ENCODE data around the gene HDGFL2. TPM values are rescaled to one million over a fixed set of nuclear protein-coding genes. Genes with fewer than 3 reads are reported as not detected.

The HDGFL2 gene
- total RNA-seq, 1 donor from 2014 or later, result 27.8 TPM

- DNase-seq (peak; percentile 35), ATAC-seq (ENCODE audit: poor library complexity) (no peak)
- intact Hi-C loops (cut with DNase I), result no loop called here
Measured at GRCh38 chr19:4505570-4506448, 33.7 kb downstream of the HDGFL2 start.

- ATAC-seq (ENCODE audit: poor library complexity) (no peak), DNase-seq (peak; percentile 30)
- intact Hi-C loops (cut with DNase I), result no loop called here
Measured at GRCh38 chr19:4506449-4507149, 34.5 kb downstream of the HDGFL2 start.

DNA sequence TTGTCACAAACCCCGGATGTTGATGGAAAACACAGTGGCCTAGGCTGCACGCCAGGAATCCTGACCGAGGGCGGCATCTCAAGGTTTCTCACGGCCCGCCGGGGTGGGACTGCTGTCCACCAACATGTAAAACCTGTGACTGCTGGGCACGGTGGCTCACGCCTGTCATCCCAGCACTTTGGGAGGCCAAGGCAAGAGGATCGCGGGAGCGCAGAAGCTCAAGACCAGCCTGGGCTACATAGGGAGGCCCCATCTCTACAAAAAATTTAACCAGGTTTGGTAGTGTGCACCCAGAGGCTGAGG is 35.0 kb downstream of the HDGFL2 start:
- DNase-seq (peak; percentile 36), ATAC-seq (ENCODE audit: poor library complexity) (no peak)
- intact Hi-C loops (cut with DNase I), result no loop called here

DNA sequence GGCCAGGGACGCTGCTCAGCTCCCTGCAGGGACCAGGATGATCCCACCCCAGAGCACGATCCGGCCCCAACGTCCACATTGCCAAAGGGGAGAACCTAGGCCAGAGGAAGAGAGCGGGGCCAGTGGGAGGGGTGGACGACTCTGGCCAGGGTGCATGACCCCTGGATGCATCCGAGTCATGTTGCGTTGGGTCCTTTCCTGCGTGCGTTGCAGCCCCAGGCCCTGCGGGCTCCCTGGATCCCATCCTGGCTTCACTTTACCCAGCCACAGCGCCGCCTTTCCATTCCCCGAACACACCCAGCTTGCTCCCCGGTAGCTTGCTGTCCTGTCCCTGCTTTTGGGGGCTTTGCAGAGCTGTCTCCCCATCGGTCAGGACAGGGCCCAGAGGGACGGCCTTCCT is 35.7 kb downstream of the HDGFL2 start:
- ATAC-seq (ENCODE audit: poor library complexity) (no peak), DNase-seq (peak; percentile 35)
- intact Hi-C loops (cut with DNase I), result no loop called here

DNA sequence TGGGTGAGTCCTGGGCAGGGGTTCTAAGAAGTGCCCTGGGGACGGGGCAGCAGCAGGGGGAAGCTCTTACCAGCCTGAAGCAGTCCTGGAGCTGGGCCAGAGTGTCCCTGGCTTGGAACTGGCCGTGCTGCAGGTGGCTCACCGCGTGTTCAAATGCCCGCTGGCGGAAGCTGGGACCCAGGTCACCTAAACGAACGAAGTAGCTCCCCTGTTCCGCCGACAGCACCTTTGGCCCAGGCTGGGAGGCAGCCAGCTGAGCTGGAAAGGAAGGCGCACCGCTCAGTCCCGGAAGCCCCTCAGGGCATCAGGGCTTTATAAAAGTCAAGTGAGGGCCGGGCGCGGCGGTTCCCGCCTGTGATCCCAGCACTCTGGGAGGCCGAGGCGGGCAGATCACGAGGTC is 36.6 kb downstream of the HDGFL2 start:
- intact Hi-C loops (cut with DNase I), result no loop called here
- peak; percentile 55 for DNase-seq
- no peak for ATAC-seq (ENCODE audit: poor library complexity)

- intact Hi-C loops (cut with DNase I), result no loop called here
- DNase-seq, result peak; percentile 33
Measured at GRCh38 chr19:4510435-4511255, 38.5 kb downstream of the HDGFL2 start.

GRCh38 chr19:4511300-4512054 is 39.4 kb downstream of the HDGFL2 start:
- DNase-seq (no peak), ATAC-seq (ENCODE audit: poor library complexity) (peak; percentile 17)
- intact Hi-C loops (cut with DNase I), result no loop called here

More at GRCh38 chr19:4510435-4511255, 38.5 kb downstream of the HDGFL2 start:
- ATAC-seq (ENCODE audit: poor library complexity), result peak; percentile 8

DNA sequence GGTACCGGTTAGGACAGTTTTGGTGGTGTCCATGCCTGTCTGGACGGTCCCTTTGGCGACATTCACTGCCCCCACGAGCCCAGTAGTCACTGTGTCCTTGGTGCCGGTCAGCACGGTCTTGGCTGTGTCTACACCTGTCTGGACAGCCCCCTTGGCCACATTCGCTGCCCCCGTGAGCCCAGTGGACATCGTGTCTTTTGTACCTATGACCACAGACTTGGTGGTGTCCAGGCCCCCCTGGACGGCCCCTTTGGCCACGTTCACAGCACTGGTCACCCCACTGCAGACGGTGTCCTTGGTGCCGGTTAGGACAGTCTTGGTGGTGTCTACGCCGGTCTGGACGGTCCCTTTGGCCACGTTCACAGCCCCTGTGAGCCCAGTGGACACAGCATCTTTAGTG is 40.0 kb downstream of the HDGFL2 start:
- ATAC-seq (ENCODE audit: poor library complexity), result peak; percentile 2
- no peak for DNase-seq
- intact Hi-C loops (cut with DNase I), result no loop called here

DNA sequence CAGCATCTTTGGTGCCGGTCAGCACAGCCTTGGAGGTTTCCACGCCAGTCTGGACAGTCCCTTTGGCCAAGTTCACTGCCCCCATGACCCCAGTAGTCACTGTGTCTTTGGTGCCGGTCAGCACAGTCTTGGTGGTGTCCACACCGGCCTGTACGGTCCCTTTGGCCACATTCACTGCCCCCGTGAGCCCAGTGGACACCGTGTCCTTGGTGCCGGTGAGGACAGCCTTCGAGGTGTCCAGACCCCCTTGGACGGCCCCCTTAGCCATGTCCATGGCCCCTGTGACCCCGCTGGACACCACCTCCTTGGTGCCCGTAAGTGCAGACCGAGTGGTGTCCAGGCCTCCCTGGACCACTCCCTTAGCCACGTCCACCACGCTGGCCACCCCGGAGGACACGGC is 41.2 kb downstream of the HDGFL2 start:
- intact Hi-C loops (cut with DNase I), result no loop called here
- DNase-seq (no peak), ATAC-seq (ENCODE audit: poor library complexity) (no peak)

- intact Hi-C loops (cut with DNase I), result no loop called here
- ATAC-seq (ENCODE audit: poor library complexity) (no peak), DNase-seq (no peak)
Measured at GRCh38 chr19:4515732-4516131, 43.6 kb downstream of the HDGFL2 start.

- intact Hi-C loops (cut with DNase I), result no loop called here
- ATAC-seq (ENCODE audit: poor library complexity) (peak; percentile 8), DNase-seq (no peak)
Measured at GRCh38 chr19:4516199-4516938, 44.3 kb downstream of the HDGFL2 start.

DNA sequence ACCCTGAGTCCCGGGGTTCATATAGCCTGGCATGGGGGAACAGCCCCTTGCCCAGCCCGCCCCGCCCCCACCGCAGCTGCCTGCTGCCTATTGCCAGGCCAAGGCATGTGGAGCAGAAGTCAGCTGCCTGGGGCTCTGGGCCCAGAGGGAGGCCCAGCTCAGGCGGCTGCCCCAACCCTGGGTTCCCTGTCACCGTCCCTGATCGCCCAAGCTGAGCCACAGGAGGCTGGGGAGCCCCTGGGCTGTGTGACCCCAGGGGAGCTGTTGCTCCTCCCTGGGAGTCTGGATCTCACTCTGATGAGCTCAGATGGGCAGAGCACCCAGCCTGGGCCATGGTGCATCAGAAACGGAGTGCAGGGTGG is 44.8 kb downstream of the HDGFL2 start:
- intact Hi-C loops (cut with DNase I), result no loop called here
- ATAC-seq (ENCODE audit: poor library complexity) (peak; percentile 42), DNase-seq (no peak)

GRCh38 chr19:4517451-4518057 is 45.5 kb downstream of the HDGFL2 start:
- intact Hi-C loops (cut with DNase I), result no loop called here
- ATAC-seq (ENCODE audit: poor library complexity) (peak; percentile 2), DNase-seq (no peak)

DNA sequence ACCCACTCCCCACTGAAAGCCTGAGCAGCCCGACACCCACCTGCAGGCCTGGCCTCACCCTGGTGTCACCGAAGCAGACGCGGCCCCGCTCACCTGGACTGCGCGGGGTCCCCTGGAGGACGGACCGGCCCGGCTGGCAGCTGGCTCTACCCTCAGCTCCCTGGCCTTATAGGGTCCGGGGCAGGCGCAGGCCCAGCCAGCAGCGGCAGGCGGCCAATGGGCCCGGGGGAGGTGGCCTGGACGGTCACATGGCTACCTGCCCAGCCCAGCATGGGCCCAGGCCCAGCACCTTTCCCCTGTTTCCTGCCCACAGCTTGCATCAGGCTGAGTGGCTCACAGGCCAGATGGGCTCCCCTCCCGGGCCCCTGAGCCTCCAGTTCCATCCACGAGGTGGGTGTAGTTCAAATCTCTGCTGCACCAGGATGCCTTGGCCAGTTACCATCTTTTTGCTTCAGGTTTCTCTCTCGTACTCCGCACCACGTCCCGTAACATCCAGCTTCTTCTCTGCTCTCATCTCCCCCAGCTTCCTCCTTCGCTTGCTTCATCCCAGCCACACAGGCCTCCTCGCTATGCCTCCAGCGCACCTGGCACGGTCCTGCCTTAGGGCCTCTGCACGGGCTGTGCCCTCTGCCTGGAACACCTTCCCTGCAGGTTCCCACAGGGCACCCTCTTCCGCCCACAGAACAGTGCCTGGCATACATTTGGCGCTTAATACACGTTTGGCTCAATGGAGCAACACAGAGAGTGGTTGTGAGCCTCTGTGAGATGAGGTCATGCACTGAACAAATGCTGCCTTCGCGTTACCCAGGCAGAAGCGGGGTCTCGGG is 46.5 kb downstream of the HDGFL2 start, which contains the start of gene PLIN4:
Gene PLIN4, minus strand, starts transcription at position 142 of the 827 bp plus-strand sequence. CDS start 214 bp downstream, outside the sequence.
- intact Hi-C loops (cut with DNase I), result no loop called here
- DNase-seq (peak; percentile 89), ATAC-seq (ENCODE audit: poor library complexity) (peak; percentile 81)

GRCh38 chr19:4519172-4519496 is 47.0 kb downstream of the HDGFL2 start:
- intact Hi-C loops (cut with DNase I), result no loop called here

GRCh38 chr19:4519521-4520277 is 47.6 kb downstream of the HDGFL2 start:
- intact Hi-C loops (cut with DNase I), result no loop called here
- DNase-seq (peak; percentile 73), ATAC-seq (ENCODE audit: poor library complexity) (peak; percentile 73)

More at GRCh38 chr19:4519172-4519496, 47.0 kb downstream of the HDGFL2 start:
- DNase-seq (no peak), ATAC-seq (ENCODE audit: poor library complexity) (no peak)

Data from Right ventricle myocardium superior (tissue), 1 donor.